Melanocyte of skin (primary cell): ENCODE measurements around the gene SELENOO. TPM values are rescaled to one million over a fixed set of nuclear protein-coding genes. Genes with fewer than 3 reads are reported as not detected.

Source experiments
- total RNA-seq, 2 donors: library from RNA; depleted of rRNA; stranded (reverse); fragments of >200 nt; gene quantifications; 2 replicates each; pipeline ENCODE4 v1.2.3, GENCODE V29; 2012

The SELENOO gene
- 10 to 100 TPM; 22.4 to 35.3 TPM for total RNA-seq

DNA sequence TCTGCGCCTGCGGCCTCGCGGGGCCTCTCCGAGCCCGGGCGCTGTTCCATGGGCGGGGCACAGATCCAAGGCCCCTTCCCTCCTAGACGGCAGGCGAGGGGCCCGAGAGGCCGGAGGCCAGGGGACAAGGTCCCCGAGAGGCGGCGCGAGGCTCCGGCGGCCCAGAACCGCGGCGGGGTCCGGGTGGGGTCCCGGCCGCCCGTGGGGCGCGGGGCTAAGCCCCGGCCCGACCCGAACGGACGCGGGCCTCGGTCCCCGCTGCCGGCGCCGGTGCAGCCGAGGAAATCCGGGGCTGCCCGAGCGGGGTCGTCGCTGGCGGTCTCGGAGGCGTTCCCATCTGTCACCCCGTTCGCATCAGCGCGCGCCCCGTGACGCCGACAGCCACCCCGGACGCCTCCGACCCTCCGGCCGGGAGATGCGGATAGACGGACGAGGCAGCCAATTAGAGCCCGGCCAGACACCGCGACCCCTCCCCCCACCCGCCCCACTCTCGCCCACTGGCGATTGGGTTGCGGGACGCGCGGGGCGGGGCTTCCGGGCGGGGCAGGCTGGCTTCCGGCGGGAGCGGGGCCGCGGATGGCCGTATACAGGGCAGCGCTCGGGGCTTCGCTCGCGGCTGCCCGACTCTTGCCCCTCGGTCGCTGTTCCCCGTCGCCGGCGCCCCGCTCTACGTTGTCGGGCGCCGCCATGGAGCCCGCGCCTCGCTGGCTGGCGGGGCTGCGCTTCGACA lies at the start of gene SELENOO:
TSS of gene SELENOO (plus strand) at position 551 of the 730 bp plus-strand sequence. CDS start at position 577, 26 bp downstream.

DNA sequence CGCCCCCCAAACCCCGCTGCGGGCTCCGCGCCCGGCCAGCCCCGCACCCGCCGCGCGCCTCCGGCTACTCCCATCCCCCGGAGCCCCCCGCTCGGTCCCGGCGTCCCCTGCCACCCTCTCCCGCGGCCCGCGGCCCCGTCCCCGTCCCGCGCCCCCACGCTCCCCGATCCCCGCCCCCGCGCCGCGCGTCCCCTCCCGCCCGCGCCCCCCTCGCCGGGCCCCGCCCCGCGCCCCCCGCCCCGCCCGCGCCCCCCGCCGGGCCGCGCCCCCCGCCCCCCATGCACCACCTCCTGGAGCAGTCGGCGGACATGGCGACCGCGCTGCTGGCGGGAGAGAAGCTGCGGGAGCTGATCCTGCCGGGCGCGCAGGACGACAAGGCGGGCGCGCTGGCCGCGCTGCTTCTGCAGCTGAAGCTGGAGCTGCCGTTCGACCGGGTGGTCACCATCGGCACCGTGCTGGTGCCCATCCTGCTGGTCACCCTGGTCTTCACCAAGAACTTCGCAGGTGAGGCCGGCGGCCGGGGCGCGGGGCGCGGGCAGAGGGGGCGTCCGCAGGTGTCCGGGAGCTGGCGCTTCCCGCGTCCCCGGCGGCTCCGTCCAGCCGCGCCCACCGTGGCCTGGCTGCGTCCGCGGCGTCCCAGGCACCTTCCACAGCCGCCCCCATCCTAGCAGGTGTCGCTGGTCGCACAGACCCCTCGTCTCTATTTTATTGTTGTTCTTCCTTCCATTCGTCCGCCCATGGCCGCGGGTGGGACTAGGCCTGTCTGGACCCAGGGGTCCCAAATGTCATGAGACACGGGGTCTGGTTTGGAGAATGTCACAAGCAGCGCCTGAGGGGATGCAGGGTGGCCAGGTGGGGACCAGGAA lies 30.1 kb upstream of the SELENOO start, which contains the start of gene PANX2:
TSS of gene PANX2 (plus strand) at position 279 of the 866 bp plus-strand sequence. CDS start at position 279, 0 bp downstream.

DNA sequence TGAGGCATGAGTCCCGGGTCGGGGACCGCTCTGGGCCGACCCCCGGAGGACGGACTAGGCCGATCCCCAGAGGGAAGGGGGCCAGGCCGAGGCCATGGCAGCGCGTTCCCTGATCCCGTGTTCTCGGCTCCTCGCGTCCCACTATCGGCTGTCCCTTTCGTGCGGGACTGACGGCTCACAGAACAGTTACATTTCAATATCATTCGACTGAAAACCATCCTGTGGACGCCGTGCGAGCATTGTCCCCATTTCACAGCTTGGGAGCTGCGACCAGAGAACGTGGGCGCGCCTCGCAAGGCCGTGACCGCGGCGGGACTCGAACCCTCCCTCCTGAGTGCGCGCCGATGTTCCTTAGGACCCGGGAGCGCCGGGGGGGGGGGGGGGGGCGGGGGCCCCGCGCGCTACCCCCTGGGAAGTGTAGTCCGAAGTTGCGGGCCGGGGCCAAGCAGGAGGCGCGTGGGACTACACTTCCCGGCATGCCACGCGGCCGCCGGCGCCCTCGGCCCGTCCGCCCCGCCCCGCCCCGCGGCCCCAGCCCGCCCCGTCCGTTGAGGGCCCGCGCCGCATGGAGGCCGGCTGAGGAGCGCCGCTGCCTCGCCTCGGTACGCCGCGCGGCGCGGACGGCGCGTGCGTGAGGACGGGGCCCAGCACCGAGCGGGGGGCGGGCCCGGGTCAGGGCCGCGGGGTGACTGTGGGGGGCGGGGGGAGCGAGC lies 15.3 kb upstream of the SELENOO start, which contains the start of gene TRABD:
TSS of gene TRABD (plus strand) at position 539 of the 713 bp plus-strand sequence. CDS start 7,148 bp downstream, outside the sequence.

DNA sequence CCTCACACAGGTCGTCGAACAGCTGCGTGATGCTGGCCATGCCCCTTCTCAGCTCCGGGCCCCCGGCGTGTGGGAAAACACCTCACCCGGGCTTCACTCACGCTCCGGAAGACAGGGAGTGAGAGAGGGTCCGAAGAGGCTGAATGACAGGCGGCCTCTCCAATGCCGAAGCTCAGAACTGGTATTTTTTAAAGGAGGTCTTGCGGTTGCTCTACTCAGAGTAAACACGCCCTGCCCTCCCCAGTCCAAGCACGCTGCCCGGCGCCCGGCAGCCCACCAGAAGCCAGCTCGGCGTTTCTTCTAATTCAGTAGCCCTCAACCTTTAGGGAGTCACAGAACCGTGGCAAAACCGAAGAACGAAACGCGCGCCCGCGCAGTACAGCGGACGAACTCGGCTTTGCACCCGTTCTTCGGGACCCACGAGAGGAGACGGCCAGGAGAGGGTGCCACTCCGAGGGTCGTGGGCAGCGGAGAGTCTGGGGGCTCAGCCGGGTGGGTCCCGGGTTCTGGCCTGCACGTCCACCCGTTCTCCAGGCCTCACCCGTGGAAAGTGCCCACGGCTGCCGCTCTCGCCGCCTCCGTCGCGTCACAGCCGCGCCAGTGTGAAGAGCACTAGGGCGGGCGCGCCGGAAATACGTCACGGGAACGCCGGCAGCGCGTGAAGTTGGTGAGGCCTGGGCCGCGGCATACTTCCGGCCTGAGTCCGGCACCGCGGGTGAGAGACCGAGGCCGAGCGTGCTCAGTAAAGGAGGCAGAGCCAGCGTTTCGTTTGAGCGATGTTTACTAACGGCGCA lies 43.8 kb downstream of the SELENOO start, which contains the start of gene TUBGCP6:
TSS of gene TUBGCP6 (minus strand) at position 604 of the 794 bp plus-strand sequence. CDS start at position 40, 564 bp downstream.

DNA sequence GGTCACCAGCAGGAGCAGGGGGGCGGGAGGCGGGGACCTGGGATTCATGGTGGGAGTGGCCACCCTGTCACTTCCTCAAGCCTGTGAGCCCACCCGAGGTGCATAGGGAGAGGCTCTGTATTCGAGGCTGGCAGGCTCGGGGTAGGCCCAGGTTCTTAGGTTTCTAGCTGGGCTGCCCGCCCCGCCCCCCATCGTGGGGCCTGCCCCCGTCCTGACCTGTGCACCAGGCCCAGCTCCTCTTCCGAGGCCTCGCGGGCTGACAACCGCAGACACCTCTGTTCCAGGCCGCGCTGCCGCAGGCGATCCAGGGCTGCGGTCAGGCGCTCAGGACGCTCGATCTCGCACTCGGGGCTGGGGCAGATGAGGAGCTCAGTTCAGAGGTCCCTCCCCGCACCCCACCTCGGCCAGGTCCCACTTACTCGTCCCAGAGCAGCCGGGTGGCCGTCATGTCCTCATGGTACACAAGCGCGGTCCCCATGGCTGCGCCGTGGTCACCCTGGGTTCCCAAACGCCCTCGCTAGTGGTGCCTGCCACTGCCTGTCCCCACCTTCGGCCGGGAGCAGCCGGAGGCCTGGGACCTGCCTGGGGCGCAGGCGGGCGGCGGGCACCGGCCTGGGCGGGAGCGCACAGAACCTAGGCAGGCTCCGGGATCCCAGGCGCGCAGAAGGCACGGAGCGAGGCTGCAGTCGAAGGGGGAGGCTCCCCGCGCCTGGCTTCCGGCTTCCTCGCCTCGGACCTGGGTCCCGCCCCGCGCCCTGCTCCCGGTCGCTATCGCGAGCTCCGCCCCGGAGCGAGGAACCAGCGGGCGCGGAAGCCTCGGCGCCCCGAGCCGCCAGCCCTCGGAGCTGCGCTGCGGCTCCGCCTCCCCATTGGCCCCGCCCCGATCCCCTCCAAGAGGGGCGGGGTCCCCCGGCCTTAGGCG lies 50.0 kb downstream of the SELENOO start, which contains the start of gene HDAC10:
TSS of gene HDAC10 (minus strand) at position 711 of the 922 bp plus-strand sequence. CDS start at position 478, 233 bp downstream.

DNA sequence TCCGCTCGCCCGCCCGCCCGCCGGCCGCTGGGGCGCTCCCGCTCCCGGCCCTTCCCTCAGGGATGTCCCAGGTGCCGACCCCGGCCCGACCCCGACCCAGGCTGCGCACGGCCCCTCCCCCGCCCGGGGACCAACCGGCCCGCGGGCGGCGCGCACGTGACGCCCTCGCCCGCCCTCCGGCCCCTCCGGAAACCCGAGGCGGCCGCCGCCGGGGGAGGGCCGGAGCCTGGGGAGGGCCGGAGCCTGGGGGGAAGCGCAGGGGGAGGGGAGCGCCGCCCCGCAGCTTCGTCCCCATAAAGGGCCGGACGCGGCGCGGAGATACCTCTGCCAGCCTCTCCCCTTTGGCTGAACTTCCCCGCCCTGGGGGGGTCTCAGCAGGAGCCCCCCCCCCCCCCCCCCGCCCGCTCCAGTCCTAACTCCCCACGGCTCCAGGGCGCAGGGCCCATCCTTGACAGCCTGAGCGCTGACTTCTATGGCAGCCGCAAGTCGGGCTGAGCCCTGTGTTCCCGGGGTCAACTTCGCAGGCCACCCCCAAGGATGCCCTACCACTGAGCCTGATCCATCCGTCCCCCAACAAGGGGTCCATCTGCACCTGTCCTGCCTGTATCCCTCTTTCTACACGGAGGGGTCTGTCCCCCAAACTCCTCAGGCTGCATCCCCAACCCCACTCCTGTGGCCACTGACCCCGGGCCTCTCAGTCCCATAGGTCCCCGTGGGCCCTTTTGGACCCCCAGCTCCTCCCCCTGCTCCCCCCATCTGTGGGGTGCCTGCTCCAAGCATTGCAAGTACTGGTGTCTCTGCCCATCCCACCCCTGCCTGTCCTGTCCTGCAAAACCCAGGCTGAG lies 61.0 kb downstream of the SELENOO start, which contains the start of gene MAPK12:
TSS of gene MAPK12 (minus strand) at position 69 of the 845 bp plus-strand sequence. CDS start 174 bp downstream, outside the sequence.

Other genes starting within 250 kb of the SELENOO start
- gene PIM3, start 240.2 kb upstream of the SELENOO start, total RNA-seq, result 10 to 100 TPM; 44.0 to 65.3 TPM
- gene IL17REL, start 188.2 kb upstream of the SELENOO start, total RNA-seq, result not detected
- not detected for gene TTLL8, start 142.7 kb upstream of the SELENOO start, total RNA-seq
- gene MLC1, start 115.6 kb upstream of the SELENOO start, total RNA-seq, result not detected
- under 1 TPM in 1 of 2 donors, not detected in 1; 0.34 TPM for gene MOV10L1, start 111.0 kb upstream of the SELENOO start, total RNA-seq
- under 1 TPM; 0.33 to 0.69 TPM for gene PANX2, start 30.3 kb upstream of the SELENOO start, total RNA-seq
- 10 to 100 TPM; 28.2 to 44.0 TPM for gene TRABD, start 15.1 kb upstream of the SELENOO start, total RNA-seq
- 10 to 100 TPM; 24.6 to 24.8 TPM for gene TUBGCP6, start 44.0 kb downstream of the SELENOO start, total RNA-seq
- gene HDAC10, start 50.3 kb downstream of the SELENOO start, total RNA-seq, result 10 to 100 TPM; 24.8 to 26.0 TPM
- 10 to 100 TPM; 20.6 to 21.7 TPM for gene MAPK12, start 60.7 kb downstream of the SELENOO start, total RNA-seq
- 1 to 10 TPM; 1.7 to 2.1 TPM for gene MAPK11, start 69.4 kb downstream of the SELENOO start, total RNA-seq
- gene PLXNB2, start 106.6 kb downstream of the SELENOO start, total RNA-seq, result 10 to 100 TPM; 56.3 to 66.1 TPM
- 1 to 10 TPM in 1 of 2 donors, under 1 TPM in 1; 0.67 to 2.8 TPM for gene DENND6B, start 126.0 kb downstream of the SELENOO start, total RNA-seq
- 10 to 100 TPM; 40.0 to 53.3 TPM for gene PPP6R2, start 142.3 kb downstream of the SELENOO start, total RNA-seq